ENCODE data around the gene SLFN13.
"Not testable (repeated sequence)": the region's sequence is repeated elsewhere in the genome, so short reads cannot be mapped to it uniquely, and the experiment has no call there.

SLFN13 gene

GRCh38 chr17:35448214-35448898 is at the start of gene SLFN13:
Gene SLFN13 (minus strand): TSS chr17:35448766. CDS start chr17:35445680, 3,086 bp downstream.
- DNase-seq (ENCODE audit: low read depth, low spot score), result peak; percentile 87

- DNase-seq (ENCODE audit: low read depth, low spot score), result no peak
Measured at GRCh38 chr17:35496451-35497290, 48.1 kb upstream of the SLFN13 start.

- DNase-seq (ENCODE audit: low read depth, low spot score), result no peak
Measured at GRCh38 chr17:35493040-35493439, 44.5 kb upstream of the SLFN13 start.

GRCh38 chr17:35491417-35491816 is 42.9 kb upstream of the SLFN13 start:
- DNase-seq (ENCODE audit: low read depth, low spot score), result no peak

- DNase-seq (ENCODE audit: low read depth, low spot score), result no peak
Measured at GRCh38 chr17:35489944-35490343, 41.4 kb upstream of the SLFN13 start.

GRCh38 chr17:35488991-35489390 is 40.4 kb upstream of the SLFN13 start:
- no peak for DNase-seq (ENCODE audit: low read depth, low spot score)

GRCh38 chr17:35486920-35487732 is 38.6 kb upstream of the SLFN13 start:
- peak; percentile 60 for DNase-seq (ENCODE audit: low read depth, low spot score)

- DNase-seq (ENCODE audit: low read depth, low spot score), result no peak
Measured at GRCh38 chr17:35479271-35479670, 30.7 kb upstream of the SLFN13 start.

GRCh38 chr17:35477248-35477647 is 28.7 kb upstream of the SLFN13 start:
- DNase-seq (ENCODE audit: low read depth, low spot score), result no peak

GRCh38 chr17:35476283-35476820 is 27.8 kb upstream of the SLFN13 start:
- no peak for DNase-seq (ENCODE audit: low read depth, low spot score)

- DNase-seq (ENCODE audit: low read depth, low spot score), result no peak
Measured at GRCh38 chr17:35468475-35468874, 19.9 kb upstream of the SLFN13 start.

GRCh38 chr17:35467824-35468223 is 19.3 kb upstream of the SLFN13 start:
- no peak for DNase-seq (ENCODE audit: low read depth, low spot score)

- DNase-seq (ENCODE audit: low read depth, low spot score), result no peak
Measured at GRCh38 chr17:35460354-35460851, 11.8 kb upstream of the SLFN13 start.

GRCh38 chr17:35454035-35454434 is 5.5 kb upstream of the SLFN13 start:
- not testable (repeated sequence) for DNase-seq (ENCODE audit: low read depth, low spot score)

- no peak for DNase-seq (ENCODE audit: low read depth, low spot score)
Measured at GRCh38 chr17:35453171-35453570, 4.6 kb upstream of the SLFN13 start.

- no peak for DNase-seq (ENCODE audit: low read depth, low spot score)
Measured at GRCh38 chr17:35449371-35449931, 885 bp upstream of the SLFN13 start.

- DNase-seq (ENCODE audit: low read depth, low spot score), result no peak
Measured at GRCh38 chr17:35448899-35449227, 297 bp upstream of the SLFN13 start.

- no peak for DNase-seq (ENCODE audit: low read depth, low spot score)
Measured at GRCh38 chr17:35447499-35447898, 1.1 kb downstream of the SLFN13 start.

- DNase-seq (ENCODE audit: low read depth, low spot score), result no peak
Measured at GRCh38 chr17:35438433-35438832, 10.1 kb downstream of the SLFN13 start.

- DNase-seq (ENCODE audit: low read depth, low spot score), result peak; percentile 33
Measured at GRCh38 chr17:35433075-35433894, 15.3 kb downstream of the SLFN13 start.
